Ishikawa (cell line): ENCODE measurements around the gene SUN3.

Experiments
- CEBPB ChIP-seq: IDR thresholded peaks from 2 replicates; pipeline ENCODE4 v1.6.1; 2012
- EP300 ChIP-seq: IDR thresholded peaks from 2 replicates; pipeline ENCODE4 v1.6.1; 2012; ENCODE audit warnings: borderline replicate concordance
- FOXM1 ChIP-seq: IDR thresholded peaks from 2 replicates; pipeline ENCODE4 v1.6.1; 2012; ENCODE audit warnings: low read depth, borderline replicate concordance
- NFIC ChIP-seq: IDR thresholded peaks from 2 replicates; pipeline ENCODE4 v1.6.1; 2012
- RAD21 ChIP-seq: IDR thresholded peaks from 2 replicates; pipeline ENCODE4 v1.6.1; 2012; ENCODE audit warnings: low read depth
- TAF1 ChIP-seq: IDR thresholded peaks from 2 replicates; pipeline ENCODE4 v1.6.1; 2012; ENCODE audit warnings: low read depth, mild to moderate bottlenecking
- TEAD4 ChIP-seq: IDR thresholded peaks from 2 replicates; pipeline ENCODE4 v1.6.1; 2012
- YY1 ChIP-seq: IDR thresholded peaks from 2 replicates; pipeline ENCODE4 v1.6.1; 2012; ENCODE audit warnings: low read depth
- ZBTB7A ChIP-seq: IDR thresholded peaks from 2 replicates; pipeline ENCODE4 v1.6.1; 2012; ENCODE audit warnings: low read depth
- TF ChIP-seq, protein P1 (sequence below): IDR thresholded peaks from 2 replicates; pipeline ENCODE4 v1.6.1; 2012; ENCODE audit warnings: low read depth, mild to moderate bottlenecking
- TF ChIP-seq, protein P2 (sequence below): IDR thresholded peaks from 2 replicates; pipeline ENCODE4 v1.6.1; 2012
- TF ChIP-seq, protein P3 (sequence below): IDR thresholded peaks from 2 replicates; pipeline ENCODE4 v1.6.1; 2012

DNA sequence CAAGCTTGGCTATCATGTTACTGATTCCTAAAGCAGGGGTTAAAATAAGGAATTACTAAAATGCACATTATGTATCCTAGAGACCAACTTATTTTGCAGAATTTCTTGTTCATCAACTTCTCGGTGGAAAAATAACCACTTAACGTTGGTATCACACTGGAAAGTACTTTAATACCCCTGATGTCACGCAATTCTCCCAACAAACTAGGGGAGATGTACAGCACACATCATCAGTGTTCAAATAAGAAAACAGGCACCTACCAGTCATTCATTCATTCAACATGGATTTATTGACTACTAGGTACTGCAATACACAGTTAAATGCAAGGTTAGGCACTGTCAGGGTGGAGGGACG lies 50.1 kb downstream of the SUN3 start:
- TF ChIP-seq EP300 = no peak
- no peak for TF ChIP-seq NFIC
- no peak for TF ChIP-seq YY1
- TF ChIP-seq TAF1 = no peak
- no peak for TF ChIP-seq RAD21
- TF ChIP-seq, protein P1, sequence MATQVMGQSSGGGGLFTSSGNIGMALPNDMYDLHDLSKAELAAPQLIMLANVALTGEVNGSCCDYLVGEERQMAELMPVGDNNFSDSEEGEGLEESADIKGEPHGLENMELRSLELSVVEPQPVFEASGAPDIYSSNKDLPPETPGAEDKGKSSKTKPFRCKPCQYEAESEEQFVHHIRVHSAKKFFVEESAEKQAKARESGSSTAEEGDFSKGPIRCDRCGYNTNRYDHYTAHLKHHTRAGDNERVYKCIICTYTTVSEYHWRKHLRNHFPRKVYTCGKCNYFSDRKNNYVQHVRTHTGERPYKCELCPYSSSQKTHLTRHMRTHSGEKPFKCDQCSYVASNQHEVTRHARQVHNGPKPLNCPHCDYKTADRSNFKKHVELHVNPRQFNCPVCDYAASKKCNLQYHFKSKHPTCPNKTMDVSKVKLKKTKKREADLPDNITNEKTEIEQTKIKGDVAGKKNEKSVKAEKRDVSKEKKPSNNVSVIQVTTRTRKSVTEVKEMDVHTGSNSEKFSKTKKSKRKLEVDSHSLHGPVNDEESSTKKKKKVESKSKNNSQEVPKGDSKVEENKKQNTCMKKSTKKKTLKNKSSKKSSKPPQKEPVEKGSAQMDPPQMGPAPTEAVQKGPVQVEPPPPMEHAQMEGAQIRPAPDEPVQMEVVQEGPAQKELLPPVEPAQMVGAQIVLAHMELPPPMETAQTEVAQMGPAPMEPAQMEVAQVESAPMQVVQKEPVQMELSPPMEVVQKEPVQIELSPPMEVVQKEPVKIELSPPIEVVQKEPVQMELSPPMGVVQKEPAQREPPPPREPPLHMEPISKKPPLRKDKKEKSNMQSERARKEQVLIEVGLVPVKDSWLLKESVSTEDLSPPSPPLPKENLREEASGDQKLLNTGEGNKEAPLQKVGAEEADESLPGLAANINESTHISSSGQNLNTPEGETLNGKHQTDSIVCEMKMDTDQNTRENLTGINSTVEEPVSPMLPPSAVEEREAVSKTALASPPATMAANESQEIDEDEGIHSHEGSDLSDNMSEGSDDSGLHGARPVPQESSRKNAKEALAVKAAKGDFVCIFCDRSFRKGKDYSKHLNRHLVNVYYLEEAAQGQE = no peak
- TF ChIP-seq, protein P2, sequence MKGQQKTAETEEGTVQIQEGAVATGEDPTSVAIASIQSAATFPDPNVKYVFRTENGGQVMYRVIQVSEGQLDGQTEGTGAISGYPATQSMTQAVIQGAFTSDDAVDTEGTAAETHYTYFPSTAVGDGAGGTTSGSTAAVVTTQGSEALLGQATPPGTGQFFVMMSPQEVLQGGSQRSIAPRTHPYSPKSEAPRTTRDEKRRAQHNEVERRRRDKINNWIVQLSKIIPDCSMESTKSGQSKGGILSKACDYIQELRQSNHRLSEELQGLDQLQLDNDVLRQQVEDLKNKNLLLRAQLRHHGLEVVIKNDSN = no peak
- no peak for TF ChIP-seq CEBPB
- TF ChIP-seq, protein P3, sequence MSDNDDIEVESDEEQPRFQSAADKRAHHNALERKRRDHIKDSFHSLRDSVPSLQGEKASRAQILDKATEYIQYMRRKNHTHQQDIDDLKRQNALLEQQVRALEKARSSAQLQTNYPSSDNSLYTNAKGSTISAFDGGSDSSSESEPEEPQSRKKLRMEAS = no peak
- no peak for TF ChIP-seq FOXM1
- TF ChIP-seq TEAD4 = no peak
- TF ChIP-seq ZBTB7A = no peak
